Measurements from ENCODE around the gene ADAMTSL1.

ADAMTSL1 gene

GRCh38 chr9:18636781-18637180, 162.8 kb downstream of the ADAMTSL1 start:
- Histone ChIP-seq H3K9ac (ENCODE audit: low read length) (no peak overlapping the region), H3K36me3 (ENCODE audit: insufficient read depth, low read length) (no peaks in the 10 kb centered on the region), H3K27ac (ENCODE audit: low read depth, low read length) (no peak overlapping the region), H3K4me1 (ENCODE audit: insufficient read depth, low read length) (peaks cover 7% of the 10 kb centered on the region), H3K9me3 (ENCODE audit: low read length) (no peaks in the 10 kb centered on the region), H3K27me3 (ENCODE audit: control insufficient read depth in 1 of 2, insufficient read depth in 2 of 2, low read length in 2 of 2) (no peaks in the 10 kb centered on the region), H3K4me3 (ENCODE audit: low read depth in 1 of 2, low read length in 2 of 2) (no peak overlapping the region)

- H3K27ac ChIP-seq (ENCODE audit: low read depth, low read length) = no peak overlapping the region
- H3K9ac ChIP-seq (ENCODE audit: low read length) = no peak overlapping the region
- no peak overlapping the region for H3K4me3 ChIP-seq (ENCODE audit: low read depth in 1 of 2, low read length in 2 of 2)
- H3K27me3 ChIP-seq (ENCODE audit: control insufficient read depth in 1 of 2, insufficient read depth in 2 of 2, low read length in 2 of 2) = no peaks in the 10 kb centered on the region
- H3K4me1 ChIP-seq (ENCODE audit: insufficient read depth, low read length) = no peaks in the 10 kb centered on the region
- H3K36me3 ChIP-seq (ENCODE audit: insufficient read depth, low read length) = no peaks in the 10 kb centered on the region
- no peaks in the 10 kb centered on the region for H3K9me3 ChIP-seq (ENCODE audit: low read length)
These were observed 164.7 kb downstream of the ADAMTSL1 start for GRCh38 chr9:18638371-18639249.

- H3K9ac ChIP-seq (ENCODE audit: low read length) = no peak overlapping the region
- no peaks in the 10 kb centered on the region for H3K4me1 ChIP-seq (ENCODE audit: insufficient read depth, low read length)
- no peaks in the 10 kb centered on the region for H3K9me3 ChIP-seq (ENCODE audit: low read length)
- no peak overlapping the region for H3K4me3 ChIP-seq (ENCODE audit: low read depth in 1 of 2, low read length in 2 of 2)
- no peak overlapping the region for H3K27ac ChIP-seq (ENCODE audit: low read depth, low read length)
- no peaks in the 10 kb centered on the region for H3K36me3 ChIP-seq (ENCODE audit: insufficient read depth, low read length)
- no peaks in the 10 kb centered on the region for H3K27me3 ChIP-seq (ENCODE audit: control insufficient read depth in 1 of 2, insufficient read depth in 2 of 2, low read length in 2 of 2)
These were observed 166.0 kb downstream of the ADAMTSL1 start for GRCh38 chr9:18639911-18640310.

- Histone ChIP-seq H3K9ac (ENCODE audit: low read length) (no peak overlapping the region), H3K9me3 (ENCODE audit: low read length) (no peaks in the 10 kb centered on the region), H3K27me3 (ENCODE audit: control insufficient read depth in 1 of 2, insufficient read depth in 2 of 2, low read length in 2 of 2) (no peaks in the 10 kb centered on the region), H3K4me3 (ENCODE audit: low read depth in 1 of 2, low read length in 2 of 2) (no peak overlapping the region), H3K36me3 (ENCODE audit: insufficient read depth, low read length) (no peaks in the 10 kb centered on the region), H3K4me1 (ENCODE audit: insufficient read depth, low read length) (no peaks in the 10 kb centered on the region), H3K27ac (ENCODE audit: low read depth, low read length) (no peak overlapping the region)
These were observed 185.1 kb downstream of the ADAMTSL1 start for GRCh38 chr9:18658804-18659705.

- Histone ChIP-seq H3K27ac (ENCODE audit: low read depth, low read length) (no peak overlapping the region), H3K9ac (ENCODE audit: low read length) (no peak overlapping the region), H3K4me1 (ENCODE audit: insufficient read depth, low read length) (no peaks in the 10 kb centered on the region), H3K9me3 (ENCODE audit: low read length) (no peaks in the 10 kb centered on the region), H3K36me3 (ENCODE audit: insufficient read depth, low read length) (no peaks in the 10 kb centered on the region), H3K27me3 (ENCODE audit: control insufficient read depth in 1 of 2, insufficient read depth in 2 of 2, low read length in 2 of 2) (no peaks in the 10 kb centered on the region), H3K4me3 (ENCODE audit: low read depth in 1 of 2, low read length in 2 of 2) (no peak overlapping the region)
These were observed 186.0 kb downstream of the ADAMTSL1 start for GRCh38 chr9:18660001-18660400.

GRCh38 chr9:18662320-18662719, 188.4 kb downstream of the ADAMTSL1 start:
- no peak overlapping the region for H3K9ac ChIP-seq (ENCODE audit: low read length)
- no peak overlapping the region for H3K27ac ChIP-seq (ENCODE audit: low read depth, low read length)

GRCh38 chr9:18665947-18666346, 192.0 kb downstream of the ADAMTSL1 start:
- Histone ChIP-seq H3K9me3 (ENCODE audit: low read length) (no peaks in the 10 kb centered on the region), H3K36me3 (ENCODE audit: insufficient read depth, low read length) (no peaks in the 10 kb centered on the region), H3K4me3 (ENCODE audit: low read depth in 1 of 2, low read length in 2 of 2) (no peak overlapping the region), H3K4me1 (ENCODE audit: insufficient read depth, low read length) (peaks cover 8% of the 10 kb centered on the region), H3K9ac (ENCODE audit: low read length) (no peak overlapping the region), H3K27ac (ENCODE audit: low read depth, low read length) (no peak overlapping the region), H3K27me3 (ENCODE audit: control insufficient read depth in 1 of 2, insufficient read depth in 2 of 2, low read length in 2 of 2) (no peaks in the 10 kb centered on the region)

More at GRCh38 chr9:18662320-18662719, 188.4 kb downstream of the ADAMTSL1 start:
- H3K27me3 ChIP-seq (ENCODE audit: control insufficient read depth in 1 of 2, insufficient read depth in 2 of 2, low read length in 2 of 2) = no peaks in the 10 kb centered on the region
- H3K4me1 ChIP-seq (ENCODE audit: insufficient read depth, low read length) = peaks cover 5% of the 10 kb centered on the region
- H3K4me3 ChIP-seq (ENCODE audit: low read depth in 1 of 2, low read length in 2 of 2) = no peak overlapping the region
- no peaks in the 10 kb centered on the region for H3K9me3 ChIP-seq (ENCODE audit: low read length)
- no peaks in the 10 kb centered on the region for H3K36me3 ChIP-seq (ENCODE audit: insufficient read depth, low read length)

GRCh38 chr9:18666348-18666747, 192.4 kb downstream of the ADAMTSL1 start:
- Histone ChIP-seq H3K27ac (ENCODE audit: low read depth, low read length) (no peak overlapping the region), H3K4me1 (ENCODE audit: insufficient read depth, low read length) (peaks cover 8% of the 10 kb centered on the region), H3K9ac (ENCODE audit: low read length) (no peak overlapping the region), H3K27me3 (ENCODE audit: control insufficient read depth in 1 of 2, insufficient read depth in 2 of 2, low read length in 2 of 2) (no peaks in the 10 kb centered on the region), H3K36me3 (ENCODE audit: insufficient read depth, low read length) (no peaks in the 10 kb centered on the region), H3K9me3 (ENCODE audit: low read length) (no peaks in the 10 kb centered on the region), H3K4me3 (ENCODE audit: low read depth in 1 of 2, low read length in 2 of 2) (no peak overlapping the region)

GRCh38 chr9:18666986-18667772, 193.2 kb downstream of the ADAMTSL1 start:
- H3K9ac ChIP-seq (ENCODE audit: low read length) = no peak overlapping the region
- H3K36me3 ChIP-seq (ENCODE audit: insufficient read depth, low read length) = no peaks in the 10 kb centered on the region

GRCh38 chr9:18668944-18669343, 195.0 kb downstream of the ADAMTSL1 start:
- no peak overlapping the region for H3K9ac ChIP-seq (ENCODE audit: low read length)
- H3K27me3 ChIP-seq (ENCODE audit: control insufficient read depth in 1 of 2, insufficient read depth in 2 of 2, low read length in 2 of 2) = no peaks in the 10 kb centered on the region
- H3K36me3 ChIP-seq (ENCODE audit: insufficient read depth, low read length) = no peaks in the 10 kb centered on the region
- H3K9me3 ChIP-seq (ENCODE audit: low read length) = no peaks in the 10 kb centered on the region
- H3K4me1 ChIP-seq (ENCODE audit: insufficient read depth, low read length) = peaks cover 8% of the 10 kb centered on the region
- H3K27ac ChIP-seq (ENCODE audit: low read depth, low read length) = no peak overlapping the region
- H3K4me3 ChIP-seq (ENCODE audit: low read depth in 1 of 2, low read length in 2 of 2) = no peak overlapping the region

More at GRCh38 chr9:18666986-18667772, 193.2 kb downstream of the ADAMTSL1 start:
- peaks cover 8% of the 10 kb centered on the region for H3K4me1 ChIP-seq (ENCODE audit: insufficient read depth, low read length)
- H3K9me3 ChIP-seq (ENCODE audit: low read length) = no peaks in the 10 kb centered on the region
- H3K27me3 ChIP-seq (ENCODE audit: control insufficient read depth in 1 of 2, insufficient read depth in 2 of 2, low read length in 2 of 2) = no peaks in the 10 kb centered on the region
- no peak overlapping the region for H3K27ac ChIP-seq (ENCODE audit: low read depth, low read length)
- no peak overlapping the region for H3K4me3 ChIP-seq (ENCODE audit: low read depth in 1 of 2, low read length in 2 of 2)

GRCh38 chr9:18672706-18673105, 198.8 kb downstream of the ADAMTSL1 start:
- no peak overlapping the region for H3K9ac ChIP-seq (ENCODE audit: low read length)
- H3K4me1 ChIP-seq (ENCODE audit: insufficient read depth, low read length) = no peaks in the 10 kb centered on the region
- no peaks in the 10 kb centered on the region for H3K36me3 ChIP-seq (ENCODE audit: insufficient read depth, low read length)
- H3K27me3 ChIP-seq (ENCODE audit: control insufficient read depth in 1 of 2, insufficient read depth in 2 of 2, low read length in 2 of 2) = no peaks in the 10 kb centered on the region
- no peak overlapping the region for H3K4me3 ChIP-seq (ENCODE audit: low read depth in 1 of 2, low read length in 2 of 2)
- H3K27ac ChIP-seq (ENCODE audit: low read depth, low read length) = no peak overlapping the region
- H3K9me3 ChIP-seq (ENCODE audit: low read length) = no peaks in the 10 kb centered on the region
